Hindlimb muscle (tissue), 1 donor: Measurements from ENCODE around the gene HES2. TPM values are rescaled to one million over a fixed set of nuclear protein-coding genes. Genes with fewer than 3 reads are reported as not detected.
"Not testable (repeated sequence)": the region's sequence is repeated elsewhere in the genome, so short reads cannot be mapped to it uniquely, and the experiment has no call there.

ENCODE experiments used
- DNase-seq: peaks from one replicate; pipeline ENCODE4 v3.0.0-alpha.2; 2013
- polyA plus RNA-seq: library from polyadenylated mRNA; unstranded; fragments of 120-200 nt; gene quantifications from one replicate; pipeline ENCODE4 v1.2.1, GENCODE V29; 2013; ENCODE audit not compliant: insufficient read length

HES2 gene
- polyA plus RNA-seq, 1 donor, result 0.21 TPM

GRCh38 chr1:6453895-6454855 lies 34.5 kb upstream of the HES2 start:
- not testable (repeated sequence) for DNase-seq

GRCh38 chr1:6450943-6451373 lies 31.2 kb upstream of the HES2 start:
- no peak for DNase-seq

DNA sequence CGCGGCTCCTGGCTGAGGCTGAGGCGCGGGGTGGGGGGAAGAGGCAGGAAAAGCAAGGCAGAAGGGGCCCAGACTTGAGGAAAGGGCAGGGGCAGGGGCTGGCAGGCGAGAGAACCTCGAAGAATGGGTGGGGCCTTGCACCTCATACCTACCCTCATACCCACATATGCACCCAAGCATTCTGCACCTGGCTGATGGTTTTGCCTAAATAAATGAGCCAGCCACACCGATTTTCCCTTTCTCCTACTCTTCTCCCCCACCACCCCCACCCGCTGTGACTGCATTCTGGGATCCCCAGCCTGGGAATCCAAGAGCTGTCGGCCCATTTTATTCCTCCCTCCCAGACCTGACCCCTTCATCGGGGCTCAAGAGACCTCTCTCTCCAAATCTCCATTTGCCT lies 30.8 kb upstream of the HES2 start:
- DNase-seq, result not testable (repeated sequence)

DNA sequence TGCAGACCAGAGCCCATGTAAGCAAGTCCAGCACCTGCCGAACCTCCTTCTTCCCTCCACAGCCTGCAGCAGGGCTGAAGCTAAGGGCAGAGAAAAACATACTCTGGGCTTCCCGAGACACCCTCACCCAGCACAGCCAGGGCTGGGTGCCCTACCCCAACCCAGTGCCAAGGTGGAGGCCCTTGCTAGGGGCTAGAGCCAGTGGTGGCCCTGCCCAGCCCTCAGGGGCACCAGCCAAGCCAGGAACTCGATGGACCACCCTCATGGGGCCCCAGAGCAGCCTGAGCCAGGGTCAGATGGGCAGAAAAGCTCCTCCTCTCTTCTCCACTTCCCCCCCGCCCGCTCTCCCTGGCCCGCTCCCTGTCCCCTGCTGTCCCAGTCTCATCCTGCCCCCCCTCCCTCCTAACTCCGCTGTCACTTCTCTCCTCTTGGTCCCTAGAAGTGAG lies 30.3 kb upstream of the HES2 start:
- no peak for DNase-seq

DNA sequence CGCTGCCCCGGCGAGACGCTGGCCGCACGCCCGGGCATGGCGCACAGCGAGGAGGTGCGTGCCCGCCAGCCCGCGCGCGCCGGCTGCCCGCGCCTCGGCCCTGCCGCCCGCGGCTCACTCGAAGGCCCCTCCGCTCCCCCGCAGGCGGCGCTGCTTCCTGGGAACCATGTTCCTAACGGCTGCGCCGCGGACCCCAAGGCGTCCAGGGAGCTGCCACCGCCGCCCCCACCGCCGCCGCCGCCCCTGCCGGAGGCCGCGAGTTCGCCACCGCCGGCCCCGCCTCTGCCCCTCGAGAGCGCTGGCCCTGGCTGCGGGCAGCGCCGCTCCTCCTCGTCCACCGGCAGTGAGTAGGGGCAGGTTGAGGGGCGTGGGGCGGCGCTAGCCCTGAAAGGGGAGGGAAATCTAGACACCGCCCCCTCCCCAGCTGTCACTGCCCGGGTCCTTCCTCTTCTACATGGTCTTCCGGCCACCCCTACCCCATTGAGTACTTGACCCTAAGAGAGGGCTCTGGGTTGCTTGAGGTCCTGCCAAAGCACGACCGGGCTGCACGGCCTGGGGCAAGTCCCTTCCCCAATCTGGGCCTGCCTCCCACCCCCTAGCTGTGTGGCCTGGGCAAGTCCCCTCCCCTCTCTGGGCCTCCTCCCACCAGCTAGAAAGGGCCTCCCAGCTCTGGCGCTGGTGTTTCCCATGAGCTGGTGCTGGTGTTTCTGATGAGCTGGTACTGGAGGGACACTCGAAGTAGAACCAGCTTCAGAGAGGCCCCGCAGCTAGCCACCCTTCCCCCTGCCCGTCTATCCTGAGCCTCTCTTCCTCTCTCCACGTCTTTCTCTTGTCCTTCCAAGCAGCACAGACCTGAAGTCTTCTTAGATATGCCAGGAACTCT lies 29.3 kb upstream of the HES2 start:
- DNase-seq, result no peak

- no peak for DNase-seq
Measured at GRCh38 chr1:6447818-6448748, 28.4 kb upstream of the HES2 start.

- no peak for DNase-seq
Measured at GRCh38 chr1:6447016-6447817, 27.5 kb upstream of the HES2 start.

DNA sequence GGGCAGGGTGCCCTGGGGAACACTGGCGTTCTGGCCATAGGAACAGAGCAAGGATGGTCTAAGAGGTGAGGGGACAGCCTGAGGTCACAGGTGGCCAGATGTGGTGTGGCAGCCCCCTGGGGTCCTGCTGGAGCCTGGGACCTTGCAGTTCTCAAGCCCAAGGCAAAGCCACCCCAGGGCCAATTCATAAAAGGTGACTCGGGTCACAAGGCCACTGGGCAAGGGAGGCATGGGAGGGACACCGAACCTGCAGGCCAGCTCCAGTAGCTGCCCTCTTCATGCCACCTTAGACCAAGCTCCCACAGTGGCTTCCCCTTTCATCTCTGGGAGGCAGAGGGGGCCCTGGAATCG lies 26.9 kb upstream of the HES2 start:
- no peak for DNase-seq

DNA sequence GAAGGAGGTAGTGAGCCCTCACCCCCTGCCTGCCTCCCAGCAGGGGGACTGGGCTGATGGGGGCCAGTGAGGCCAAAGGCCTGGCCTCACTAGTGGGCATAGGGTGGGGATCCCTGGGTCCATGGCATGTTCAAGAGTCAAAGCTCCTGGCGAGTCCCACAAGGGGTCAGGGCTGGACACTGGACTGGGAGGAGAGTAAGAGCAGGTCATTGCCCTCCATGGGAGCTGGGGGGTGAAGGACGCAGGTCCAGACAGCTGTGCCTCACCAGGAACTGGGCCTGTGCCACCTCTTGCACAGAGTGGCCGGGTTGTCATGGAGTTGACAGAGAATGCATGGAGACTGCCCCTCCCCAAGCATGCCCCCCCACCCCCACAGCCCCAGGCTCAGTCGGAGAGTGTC lies 26.2 kb upstream of the HES2 start:
- not testable (repeated sequence) for DNase-seq

GRCh38 chr1:6445062-6445763 lies 25.5 kb upstream of the HES2 start:
- no peak for DNase-seq

- no peak for DNase-seq
Measured at GRCh38 chr1:6444377-6444776, 24.7 kb upstream of the HES2 start.

GRCh38 chr1:6443339-6444115 lies 23.8 kb upstream of the HES2 start:
- no peak for DNase-seq

DNA sequence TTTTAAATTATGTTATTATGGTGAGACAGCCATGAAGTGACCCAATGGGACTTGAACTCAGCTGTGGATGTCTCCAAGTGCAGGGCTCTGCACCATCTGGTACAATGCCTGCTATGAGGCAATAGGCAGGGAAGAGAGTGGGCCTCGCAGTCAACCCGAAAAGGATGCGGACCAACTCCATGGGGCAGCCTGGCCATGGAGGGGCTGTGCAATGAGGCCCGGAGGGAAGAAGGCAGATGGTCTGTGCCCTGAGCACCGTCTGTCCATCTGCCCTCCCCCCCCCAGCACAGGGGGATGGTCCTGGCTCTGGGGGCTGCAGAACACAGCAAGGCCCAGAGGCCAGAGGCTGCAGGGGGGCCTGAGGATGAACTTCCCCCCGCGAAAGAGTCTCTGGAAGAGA lies 21.9 kb upstream of the HES2 start:
- no peak for DNase-seq

DNA sequence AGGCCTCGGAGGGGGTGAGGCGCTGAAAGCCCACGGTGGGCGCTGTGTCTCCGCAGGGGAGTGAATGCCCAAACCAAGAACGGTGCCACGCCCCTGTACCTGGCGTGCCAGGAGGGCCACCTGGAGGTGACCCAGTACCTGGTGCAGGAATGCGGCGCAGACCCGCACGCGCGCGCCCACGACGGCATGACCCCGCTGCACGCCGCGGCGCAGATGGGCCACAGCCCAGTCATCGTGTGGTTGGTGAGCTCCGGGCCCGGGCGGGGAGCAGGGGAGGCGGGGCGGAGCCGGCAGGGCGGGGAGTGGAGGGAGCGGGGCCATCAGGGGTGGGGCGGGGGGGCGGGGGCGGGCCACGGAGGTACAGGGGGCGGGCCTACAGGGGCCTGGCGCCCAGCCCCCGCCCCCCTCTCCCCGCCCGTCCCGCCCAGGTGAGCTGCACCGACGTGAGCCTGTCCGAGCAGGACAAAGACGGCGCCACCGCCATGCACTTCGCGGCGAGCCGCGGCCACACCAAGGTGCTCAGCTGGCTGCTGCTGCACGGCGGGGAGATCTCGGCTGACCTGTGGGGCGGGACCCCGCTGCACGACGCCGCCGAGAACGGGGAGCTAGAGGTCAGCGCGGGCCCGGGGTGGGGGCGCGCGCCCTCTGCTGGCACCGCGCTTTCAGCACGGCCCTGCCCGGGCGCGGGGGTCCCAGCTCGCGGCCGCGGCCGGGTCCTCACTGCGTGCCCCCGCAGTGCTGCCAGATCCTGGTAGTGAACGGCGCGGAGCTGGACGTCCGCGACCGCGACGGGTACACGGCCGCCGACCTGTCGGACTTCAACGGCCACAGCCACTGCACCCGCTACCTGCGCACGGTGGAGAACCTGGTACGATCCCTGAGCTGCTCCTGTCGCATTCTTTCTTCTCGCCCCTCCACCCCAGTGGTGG lies 20.7 kb upstream of the HES2 start:
- no peak for DNase-seq

DNA sequence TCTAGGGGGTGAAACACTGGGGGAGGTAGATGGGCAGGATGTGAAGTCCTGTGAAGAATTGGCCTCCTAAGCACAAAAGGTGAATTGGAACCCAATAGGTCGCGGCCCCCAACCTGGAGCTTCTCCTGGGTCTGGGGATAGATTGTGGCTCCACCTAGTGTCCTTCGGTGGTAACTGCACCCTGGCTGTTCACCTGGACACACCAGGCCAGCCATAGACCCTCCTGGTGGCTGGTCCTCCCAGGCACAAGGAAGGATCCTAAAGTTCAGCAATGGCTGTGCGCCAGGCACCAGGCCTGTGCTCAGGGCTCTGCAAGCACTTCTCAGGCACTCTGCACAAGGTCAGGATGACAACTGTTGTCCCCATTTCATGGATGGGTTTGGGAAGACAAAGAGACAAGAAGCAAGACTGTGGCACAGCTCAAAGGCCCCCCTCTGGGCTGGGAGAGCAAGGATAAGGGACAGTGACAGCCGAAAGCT lies 18.4 kb upstream of the HES2 start:
- DNase-seq, result peak; percentile 41

- not testable (repeated sequence) for DNase-seq
Measured at GRCh38 chr1:6437012-6437700, 17.4 kb upstream of the HES2 start.

GRCh38 chr1:6436277-6436676 lies 16.6 kb upstream of the HES2 start:
- DNase-seq, result not testable (repeated sequence)

GRCh38 chr1:6435547-6435946 lies 15.8 kb upstream of the HES2 start:
- DNase-seq, result no peak
